ENCODE measurements around the gene GDF7.

The GDF7 gene

GRCh38 chr2:20666304-20667150 lies at the start of gene GDF7:
Gene GDF7, plus strand, starts transcription at chr2:20667144. Its CDS starts 96 bp downstream, at chr2:20667240.
- H3K36me3 ChIP-seq (ENCODE audit: control insufficient read depth, insufficient read depth, low read length) = no peaks in the 10 kb centered on the region
- peaks cover 94% of the 10 kb centered on the region for H3K27me3 ChIP-seq (ENCODE audit: control insufficient read depth, insufficient read depth, low read length)
- H3K4me3 ChIP-seq (ENCODE audit: low read length) = no peak within 1 kb of the TSS
- H3K4me1 ChIP-seq (ENCODE audit: control insufficient read depth, insufficient read depth, low read length) = peaks cover 21% of the 10 kb centered on the region
- no peaks in the 10 kb centered on the region for H3K9me3 ChIP-seq (ENCODE audit: control insufficient read depth, low read length)
- no peak within 1 kb of the TSS for H3K9ac ChIP-seq (ENCODE audit: low read length)

DNA sequence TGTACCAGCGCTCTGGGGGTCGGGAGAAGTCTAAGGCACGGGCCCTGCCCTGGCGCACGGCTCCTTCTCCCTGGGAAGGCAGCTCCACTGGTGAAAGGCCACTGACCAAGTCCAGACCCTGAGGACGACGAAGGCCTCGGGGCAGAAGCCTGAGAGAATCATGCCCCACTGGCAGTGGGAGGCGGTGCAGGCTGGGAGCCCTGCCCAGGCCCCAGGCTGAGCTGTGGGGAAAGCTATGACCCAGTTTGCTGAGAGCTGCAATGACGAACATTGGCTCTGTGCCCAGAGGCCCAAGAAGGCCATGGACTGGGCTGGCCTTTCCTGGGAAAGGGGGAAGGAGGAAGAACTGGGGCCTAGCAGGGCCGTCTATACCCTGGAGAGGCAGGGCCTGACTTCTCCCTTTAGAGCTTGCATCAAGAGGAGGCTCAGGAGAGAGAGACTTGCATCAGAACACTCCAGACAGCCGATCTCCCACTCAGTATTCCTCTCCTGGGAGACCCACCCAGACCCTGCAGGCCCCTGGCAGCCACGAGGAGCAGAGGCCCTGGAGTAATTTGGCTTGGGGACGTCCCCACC lies 49.0 kb upstream of the GDF7 start:
- H3K4me1 ChIP-seq (ENCODE audit: control insufficient read depth, insufficient read depth, low read length) = peaks cover 58% of the 10 kb centered on the region
- H3K27me3 ChIP-seq (ENCODE audit: control insufficient read depth, insufficient read depth, low read length) = no peaks in the 10 kb centered on the region
- no peak overlapping the region for H3K4me3 ChIP-seq (ENCODE audit: low read length)
- H3K36me3 ChIP-seq (ENCODE audit: control insufficient read depth, insufficient read depth, low read length) = no peaks in the 10 kb centered on the region
- peak overlapping the region; percentile 51 for H3K9ac ChIP-seq (ENCODE audit: low read length)
- no peaks in the 10 kb centered on the region for H3K9me3 ChIP-seq (ENCODE audit: control insufficient read depth, low read length)

GRCh38 chr2:20618468-20618885 lies 48.5 kb upstream of the GDF7 start:
- Histone ChIP-seq H3K9me3 (ENCODE audit: control insufficient read depth, low read length) (no peaks in the 10 kb centered on the region), H3K4me3 (ENCODE audit: low read length) (no peak overlapping the region), H3K9ac (ENCODE audit: low read length) (peak overlapping the region; percentile 51), H3K36me3 (ENCODE audit: control insufficient read depth, insufficient read depth, low read length) (no peaks in the 10 kb centered on the region), H3K27me3 (ENCODE audit: control insufficient read depth, insufficient read depth, low read length) (no peaks in the 10 kb centered on the region), H3K4me1 (ENCODE audit: control insufficient read depth, insufficient read depth, low read length) (peaks cover 58% of the 10 kb centered on the region)

DNA sequence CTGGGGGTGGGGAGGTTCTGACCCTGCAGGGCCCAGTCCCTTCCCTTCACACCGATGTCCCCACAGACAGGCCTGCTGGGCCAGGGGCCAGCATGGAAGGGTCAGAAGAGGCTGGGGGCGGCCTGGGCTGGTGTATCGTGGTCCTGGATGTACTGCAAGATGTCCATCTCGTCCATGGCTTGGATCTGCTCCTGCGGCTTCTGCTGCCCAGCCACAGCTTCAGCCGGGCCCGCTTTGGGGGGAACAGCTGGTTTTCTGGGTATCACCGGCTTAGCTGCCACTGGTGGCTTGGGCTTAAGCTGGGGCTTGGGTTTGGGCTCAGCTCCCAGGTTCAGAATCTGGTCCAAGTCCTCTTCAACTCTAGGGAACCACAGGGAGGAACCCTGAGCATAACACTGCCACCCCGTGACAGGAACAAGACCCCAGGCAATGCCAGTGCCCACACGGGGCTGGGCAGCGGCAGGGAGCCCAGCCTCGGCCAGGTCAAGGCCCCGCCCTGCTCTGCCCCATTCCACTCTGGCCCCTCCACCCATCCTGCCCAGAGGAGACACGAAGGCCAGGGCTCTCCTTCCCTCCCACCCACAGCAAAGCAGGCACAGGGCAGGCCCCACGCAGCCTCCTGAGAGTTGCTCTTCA lies 47.9 kb upstream of the GDF7 start:
- Histone ChIP-seq H3K9me3 (ENCODE audit: control insufficient read depth, low read length) (no peaks in the 10 kb centered on the region), H3K4me3 (ENCODE audit: low read length) (no peak overlapping the region), H3K27me3 (ENCODE audit: control insufficient read depth, insufficient read depth, low read length) (no peaks in the 10 kb centered on the region), H3K9ac (ENCODE audit: low read length) (peak overlapping the region; percentile 51), H3K36me3 (ENCODE audit: control insufficient read depth, insufficient read depth, low read length) (peaks cover 1% of the 10 kb centered on the region), H3K4me1 (ENCODE audit: control insufficient read depth, insufficient read depth, low read length) (peaks cover 55% of the 10 kb centered on the region)

DNA sequence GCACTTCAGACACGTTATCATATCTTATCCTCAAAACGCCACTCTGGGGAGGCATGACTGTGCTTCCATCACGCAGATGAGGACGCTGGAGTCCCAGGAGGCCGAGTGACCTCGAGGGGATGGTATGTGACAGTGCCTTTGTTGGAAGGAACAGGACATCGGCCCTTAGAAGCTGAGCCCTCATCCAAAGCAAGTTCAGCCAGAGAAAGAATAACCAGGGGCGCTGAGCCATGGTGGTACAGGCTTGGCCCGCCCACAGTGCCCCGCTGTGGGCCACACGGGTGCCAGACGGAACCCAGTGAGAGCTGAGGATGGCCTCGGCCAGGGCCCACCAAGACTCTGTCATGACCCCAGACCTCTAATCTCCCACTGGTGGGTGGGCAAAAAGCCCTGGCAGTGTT lies 47.3 kb upstream of the GDF7 start:
- Histone ChIP-seq H3K9ac (ENCODE audit: low read length) (no peak overlapping the region), H3K4me1 (ENCODE audit: control insufficient read depth, insufficient read depth, low read length) (peaks cover 49% of the 10 kb centered on the region), H3K9me3 (ENCODE audit: control insufficient read depth, low read length) (no peaks in the 10 kb centered on the region), H3K4me3 (ENCODE audit: low read length) (no peak overlapping the region), H3K27me3 (ENCODE audit: control insufficient read depth, insufficient read depth, low read length) (no peaks in the 10 kb centered on the region), H3K36me3 (ENCODE audit: control insufficient read depth, insufficient read depth, low read length) (peaks cover 6% of the 10 kb centered on the region)

GRCh38 chr2:20620271-20620681 lies 46.7 kb upstream of the GDF7 start:
- H3K9ac ChIP-seq (ENCODE audit: low read length) = no peak overlapping the region

GRCh38 chr2:20620696-20621365 lies 46.1 kb upstream of the GDF7 start:
- Histone ChIP-seq H3K27me3 (ENCODE audit: control insufficient read depth, insufficient read depth, low read length) (no peaks in the 10 kb centered on the region), H3K9ac (ENCODE audit: low read length) (no peak overlapping the region), H3K4me3 (ENCODE audit: low read length) (no peak overlapping the region), H3K36me3 (ENCODE audit: control insufficient read depth, insufficient read depth, low read length) (peaks cover 6% of the 10 kb centered on the region), H3K9me3 (ENCODE audit: control insufficient read depth, low read length) (no peaks in the 10 kb centered on the region), H3K4me1 (ENCODE audit: control insufficient read depth, insufficient read depth, low read length) (peaks cover 47% of the 10 kb centered on the region)

More at GRCh38 chr2:20620271-20620681, 46.7 kb upstream of the GDF7 start:
- no peaks in the 10 kb centered on the region for H3K27me3 ChIP-seq (ENCODE audit: control insufficient read depth, insufficient read depth, low read length)
- H3K36me3 ChIP-seq (ENCODE audit: control insufficient read depth, insufficient read depth, low read length) = peaks cover 6% of the 10 kb centered on the region
- no peaks in the 10 kb centered on the region for H3K9me3 ChIP-seq (ENCODE audit: control insufficient read depth, low read length)
- H3K4me3 ChIP-seq (ENCODE audit: low read length) = no peak overlapping the region
- H3K4me1 ChIP-seq (ENCODE audit: control insufficient read depth, insufficient read depth, low read length) = peaks cover 46% of the 10 kb centered on the region

- Histone ChIP-seq H3K4me3 (ENCODE audit: low read length) (no peak overlapping the region), H3K4me1 (ENCODE audit: control insufficient read depth, insufficient read depth, low read length) (peaks cover 47% of the 10 kb centered on the region), H3K9ac (ENCODE audit: low read length) (no peak overlapping the region), H3K27me3 (ENCODE audit: control insufficient read depth, insufficient read depth, low read length) (no peaks in the 10 kb centered on the region), H3K36me3 (ENCODE audit: control insufficient read depth, insufficient read depth, low read length) (peaks cover 6% of the 10 kb centered on the region), H3K9me3 (ENCODE audit: control insufficient read depth, low read length) (no peaks in the 10 kb centered on the region)
Observed at GRCh38 chr2:20621366-20622295, 45.3 kb upstream of the GDF7 start.

DNA sequence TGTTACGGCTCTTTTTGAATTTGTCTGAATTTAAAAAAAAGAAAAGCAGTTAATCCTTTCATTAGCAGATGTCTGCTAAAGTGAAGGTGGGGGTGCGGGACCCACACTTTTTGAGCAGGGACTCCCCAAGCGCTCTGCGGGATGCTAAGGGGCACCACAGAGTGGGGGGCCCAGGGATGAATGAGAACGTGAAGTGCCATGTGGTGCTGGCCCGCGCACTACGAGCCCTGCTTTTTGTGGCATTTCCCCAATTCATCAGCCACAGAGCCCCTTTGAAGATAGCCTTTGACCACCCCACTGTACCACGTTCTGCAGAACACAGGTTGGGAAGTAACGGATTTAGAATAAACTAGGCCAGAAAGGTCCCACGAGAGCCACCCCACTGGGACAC lies 44.7 kb upstream of the GDF7 start:
- H3K4me1 ChIP-seq (ENCODE audit: control insufficient read depth, insufficient read depth, low read length) = peaks cover 40% of the 10 kb centered on the region
- H3K4me3 ChIP-seq (ENCODE audit: low read length) = no peak overlapping the region
- H3K9ac ChIP-seq (ENCODE audit: low read length) = no peak overlapping the region
- no peaks in the 10 kb centered on the region for H3K9me3 ChIP-seq (ENCODE audit: control insufficient read depth, low read length)
- peaks cover 6% of the 10 kb centered on the region for H3K36me3 ChIP-seq (ENCODE audit: control insufficient read depth, insufficient read depth, low read length)
- no peaks in the 10 kb centered on the region for H3K27me3 ChIP-seq (ENCODE audit: control insufficient read depth, insufficient read depth, low read length)

- peaks cover 6% of the 10 kb centered on the region for H3K36me3 ChIP-seq (ENCODE audit: control insufficient read depth, insufficient read depth, low read length)
- no peaks in the 10 kb centered on the region for H3K27me3 ChIP-seq (ENCODE audit: control insufficient read depth, insufficient read depth, low read length)
- peaks cover 36% of the 10 kb centered on the region for H3K4me1 ChIP-seq (ENCODE audit: control insufficient read depth, insufficient read depth, low read length)
- H3K9ac ChIP-seq (ENCODE audit: low read length) = no peak overlapping the region
- H3K4me3 ChIP-seq (ENCODE audit: low read length) = no peak overlapping the region
- H3K9me3 ChIP-seq (ENCODE audit: control insufficient read depth, low read length) = no peaks in the 10 kb centered on the region
Observed at GRCh38 chr2:20622731-20623130, 44.2 kb upstream of the GDF7 start.

GRCh38 chr2:20623241-20623640 lies 43.7 kb upstream of the GDF7 start:
- no peak overlapping the region for H3K9ac ChIP-seq (ENCODE audit: low read length)
- H3K4me3 ChIP-seq (ENCODE audit: low read length) = no peak overlapping the region
- no peaks in the 10 kb centered on the region for H3K9me3 ChIP-seq (ENCODE audit: control insufficient read depth, low read length)
- peaks cover 31% of the 10 kb centered on the region for H3K4me1 ChIP-seq (ENCODE audit: control insufficient read depth, insufficient read depth, low read length)
- peaks cover 6% of the 10 kb centered on the region for H3K36me3 ChIP-seq (ENCODE audit: control insufficient read depth, insufficient read depth, low read length)
- no peaks in the 10 kb centered on the region for H3K27me3 ChIP-seq (ENCODE audit: control insufficient read depth, insufficient read depth, low read length)
